ENCODE data around the gene SMTNL2. TPM values are rescaled to one million over a fixed set of nuclear protein-coding genes. Genes with fewer than 3 reads are reported as not detected.

The SMTNL2 gene
- total RNA-seq, 4 donors from 2014 or later: 3.0 to 7.2 (median 4.7) TPM

DNA sequence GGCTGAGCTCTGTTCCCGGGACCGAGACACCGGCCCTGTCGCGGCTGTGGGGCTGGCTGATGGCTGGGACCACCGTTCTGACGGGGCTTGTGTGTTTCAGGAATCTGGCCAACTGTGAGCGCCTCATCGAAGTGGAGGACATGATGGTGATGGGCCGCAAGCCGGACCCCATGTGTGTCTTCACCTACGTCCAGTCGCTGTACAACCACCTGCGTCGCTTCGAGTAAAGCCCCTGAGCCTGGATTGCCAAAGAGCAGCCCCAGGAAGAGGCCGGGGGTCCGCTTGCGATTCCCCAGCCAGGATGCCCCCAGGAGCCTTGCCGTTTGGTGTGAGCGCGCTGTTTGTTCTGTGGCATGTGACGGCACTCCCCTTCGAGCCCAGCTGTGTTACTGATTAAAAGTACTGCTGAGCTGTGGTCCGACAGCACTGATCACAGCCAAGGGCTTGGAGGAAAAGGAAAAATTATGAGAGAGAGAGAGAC is 23.0 kb downstream of the SMTNL2 start:
- intact Hi-C loops (cut with DNase I): no loop called here
- Histone ChIP-seq H3K9me3 (no peaks in the 10 kb centered on the region), H3K36me3 (no peaks in the 10 kb centered on the region), H3K4me1 (peaks cover 27 to 62% (median 56%) of the 10 kb centered on the region in 4 donors), H3K4me3 (no peak overlapping the region), H3K27ac (replicated peaks in 1 of 4) (peak overlapping the region; percentile 67 to 82 (median 76)), H3K27me3 (no peaks in the 10 kb centered on the region)
- TF ChIP-seq POLR2AphosphoS5 (IDR thresholded peaks at IDR 0.05): peak in 1 of 2 donors; percentile 3
- no peak for TF ChIP-seq POLR2A (IDR thresholded peaks at IDR 0.05; ENCODE audit: low read depth)
- no peak for TF ChIP-seq EP300 (IDR thresholded peaks at IDR 0.05)
- 73% methylated on average over 16 of the region's 25 CpGs for WGBS
- DNase-seq (ENCODE audit: extremely low spot score): no peak

GRCh38 chr17:4607773-4608187 is 23.5 kb downstream of the SMTNL2 start:
- TF ChIP-seq, protein P1, sequence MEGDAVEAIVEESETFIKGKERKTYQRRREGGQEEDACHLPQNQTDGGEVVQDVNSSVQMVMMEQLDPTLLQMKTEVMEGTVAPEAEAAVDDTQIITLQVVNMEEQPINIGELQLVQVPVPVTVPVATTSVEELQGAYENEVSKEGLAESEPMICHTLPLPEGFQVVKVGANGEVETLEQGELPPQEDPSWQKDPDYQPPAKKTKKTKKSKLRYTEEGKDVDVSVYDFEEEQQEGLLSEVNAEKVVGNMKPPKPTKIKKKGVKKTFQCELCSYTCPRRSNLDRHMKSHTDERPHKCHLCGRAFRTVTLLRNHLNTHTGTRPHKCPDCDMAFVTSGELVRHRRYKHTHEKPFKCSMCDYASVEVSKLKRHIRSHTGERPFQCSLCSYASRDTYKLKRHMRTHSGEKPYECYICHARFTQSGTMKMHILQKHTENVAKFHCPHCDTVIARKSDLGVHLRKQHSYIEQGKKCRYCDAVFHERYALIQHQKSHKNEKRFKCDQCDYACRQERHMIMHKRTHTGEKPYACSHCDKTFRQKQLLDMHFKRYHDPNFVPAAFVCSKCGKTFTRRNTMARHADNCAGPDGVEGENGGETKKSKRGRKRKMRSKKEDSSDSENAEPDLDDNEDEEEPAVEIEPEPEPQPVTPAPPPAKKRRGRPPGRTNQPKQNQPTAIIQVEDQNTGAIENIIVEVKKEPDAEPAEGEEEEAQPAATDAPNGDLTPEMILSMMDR (IDR thresholded peaks at IDR 0.05): no peak
- TF ChIP-seq POLR2AphosphoS5 (IDR thresholded peaks at IDR 0.05): peak in 1 of 2 donors; percentile 5
- DNase-seq (ENCODE audit: extremely low spot score): no peak
- intact Hi-C loops (cut with DNase I): no loop called here
- no peaks in the 10 kb centered on the region for H3K9me3 ChIP-seq
- no peak overlapping the region for H3K4me3 ChIP-seq
- H3K27me3 ChIP-seq: no peaks in the 10 kb centered on the region
- H3K4me1 ChIP-seq: peaks cover 27 to 62% (median 56%) of the 10 kb centered on the region in 4 donors
- H3K27ac ChIP-seq (replicated peaks in 1 of 4): peak overlapping the region; percentile 67 to 82 (median 76)
- H3K36me3 ChIP-seq: no peaks in the 10 kb centered on the region
- WGBS: 11% methylated on average over 9 of the region's 9 CpGs

DNA sequence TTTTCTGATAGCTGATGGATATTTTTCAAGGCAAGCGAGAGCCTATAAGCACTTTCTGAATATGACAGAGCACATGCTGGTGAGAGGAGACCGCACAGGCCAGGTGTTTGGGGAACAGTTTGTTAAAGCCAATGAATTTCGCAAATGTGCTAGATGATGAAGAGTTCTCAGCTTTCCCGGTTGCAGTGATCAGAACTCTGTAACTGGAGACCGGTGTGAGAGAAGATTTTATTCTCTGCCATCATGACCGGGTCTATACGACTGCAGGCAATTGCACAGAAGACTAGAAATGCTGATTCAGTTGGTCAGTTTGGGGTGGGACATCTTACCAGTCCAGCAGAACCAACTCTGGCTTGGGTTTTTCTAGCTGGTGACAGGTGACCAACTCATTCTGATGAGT is 25.4 kb downstream of the SMTNL2 start:
- Histone ChIP-seq H3K4me3 (no peak overlapping the region), H3K27me3 (no peaks in the 10 kb centered on the region), H3K4me1 (peaks cover 18 to 52% (median 44%) of the 10 kb centered on the region in 4 donors), H3K27ac (replicated peaks in 1 of 4) (peak overlapping the region in 2 of 4 donors; percentile 60 to 77), H3K36me3 (no peaks in the 10 kb centered on the region), H3K9me3 (no peaks in the 10 kb centered on the region)
- no peak for TF ChIP-seq POLR2AphosphoS5 (IDR thresholded peaks at IDR 0.05)
- TF ChIP-seq EP300 (IDR thresholded peaks at IDR 0.05): no peak
- TF ChIP-seq, protein P1 (IDR thresholded peaks at IDR 0.05): no peak
- no peak for TF ChIP-seq POLR2A (IDR thresholded peaks at IDR 0.05; ENCODE audit: low read depth)
- DNase-seq (ENCODE audit: extremely low spot score): no peak
- 96% methylated on average over 7 of the region's 7 CpGs for WGBS
- intact Hi-C loops (cut with DNase I): no loop called here

DNA sequence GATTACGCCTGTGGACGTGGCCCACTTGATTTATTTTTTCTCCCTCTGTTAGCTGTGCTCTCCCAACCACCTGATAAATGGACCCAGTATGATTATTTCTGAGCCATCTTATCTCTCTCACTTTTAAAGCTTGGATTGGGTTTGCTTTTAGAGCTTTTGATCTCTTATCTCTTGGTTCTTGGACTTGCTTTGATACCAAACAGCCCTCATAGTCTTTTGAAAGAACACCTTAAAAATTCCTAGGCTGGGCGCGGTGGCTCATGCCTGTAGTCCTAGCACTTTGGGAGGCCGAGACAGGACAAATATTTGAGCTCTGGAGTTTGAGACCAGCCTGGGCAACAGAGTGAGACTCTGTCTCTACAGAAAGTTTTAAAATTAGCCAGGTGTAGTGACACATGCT is 25.8 kb downstream of the SMTNL2 start:
- Histone ChIP-seq H3K9me3 (no peaks in the 10 kb centered on the region), H3K27ac (replicated peaks in 1 of 4) (peak overlapping the region in 3 of 4 donors; percentile 30 to 77 (median 60)), H3K36me3 (no peaks in the 10 kb centered on the region), H3K27me3 (no peaks in the 10 kb centered on the region), H3K4me1 (peaks cover 17 to 49% (median 40%) of the 10 kb centered on the region in 4 donors), H3K4me3 (no peak overlapping the region)
- TF ChIP-seq, protein P1 (IDR thresholded peaks at IDR 0.05): no peak
- TF ChIP-seq POLR2A (IDR thresholded peaks at IDR 0.05; ENCODE audit: low read depth) (no peak), POLR2AphosphoS5 (IDR thresholded peaks at IDR 0.05) (no peak), EP300 (IDR thresholded peaks at IDR 0.05) (no peak)
- intact Hi-C loops (cut with DNase I): no loop called here
- no peak for DNase-seq (ENCODE audit: extremely low spot score)
- 98% methylated on average over 5 of the region's 5 CpGs for WGBS

DNA sequence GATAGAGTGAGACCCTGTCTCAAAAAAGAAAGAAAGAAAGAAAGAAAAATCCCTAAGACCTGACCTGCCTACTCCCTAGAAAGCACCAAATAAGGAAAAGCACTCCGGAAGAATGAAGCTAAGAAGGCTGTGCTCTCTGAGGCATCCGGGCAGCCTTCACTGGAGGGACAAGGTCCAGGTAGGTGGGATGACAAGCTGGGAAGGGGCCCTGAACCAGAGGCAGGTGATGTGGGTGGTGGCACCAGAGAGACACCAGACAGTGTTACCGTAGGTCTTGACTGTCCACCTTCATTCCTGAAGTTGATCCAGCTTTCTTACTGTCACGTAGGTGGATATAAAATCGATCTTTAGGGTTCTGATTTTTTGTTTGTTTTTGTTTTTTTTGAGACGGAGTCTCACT is 26.3 kb downstream of the SMTNL2 start:
- DNase-seq (ENCODE audit: extremely low spot score): no peak
- H3K4me1 ChIP-seq: peaks cover 15 to 45% (median 35%) of the 10 kb centered on the region in 4 donors
- no peak overlapping the region for H3K4me3 ChIP-seq
- H3K36me3 ChIP-seq: no peaks in the 10 kb centered on the region
- WGBS: 77% methylated on average over 6 of the region's 6 CpGs
- intact Hi-C loops (cut with DNase I): no loop called here
- TF ChIP-seq POLR2AphosphoS5 (IDR thresholded peaks at IDR 0.05): no peak
- TF ChIP-seq, protein P1 (IDR thresholded peaks at IDR 0.05): no peak
- no peak for TF ChIP-seq POLR2A (IDR thresholded peaks at IDR 0.05; ENCODE audit: low read depth)
- no peak for TF ChIP-seq EP300 (IDR thresholded peaks at IDR 0.05)
- peak overlapping the region in 3 of 4 donors; percentile 30 to 77 (median 60) for H3K27ac ChIP-seq (replicated peaks in 1 of 4)
- no peaks in the 10 kb centered on the region for H3K9me3 ChIP-seq
- no peaks in the 10 kb centered on the region for H3K27me3 ChIP-seq
